HK-2 (cell line): ENCODE measurements around the gene GATA1.

ENCODE experiments used
- DNase-seq: peaks from one replicate; pipeline ENCODE4 v3.0.0-alpha.2; 2018; ENCODE audit not compliant: unreplicated experiment

GATA1 gene

DNA sequence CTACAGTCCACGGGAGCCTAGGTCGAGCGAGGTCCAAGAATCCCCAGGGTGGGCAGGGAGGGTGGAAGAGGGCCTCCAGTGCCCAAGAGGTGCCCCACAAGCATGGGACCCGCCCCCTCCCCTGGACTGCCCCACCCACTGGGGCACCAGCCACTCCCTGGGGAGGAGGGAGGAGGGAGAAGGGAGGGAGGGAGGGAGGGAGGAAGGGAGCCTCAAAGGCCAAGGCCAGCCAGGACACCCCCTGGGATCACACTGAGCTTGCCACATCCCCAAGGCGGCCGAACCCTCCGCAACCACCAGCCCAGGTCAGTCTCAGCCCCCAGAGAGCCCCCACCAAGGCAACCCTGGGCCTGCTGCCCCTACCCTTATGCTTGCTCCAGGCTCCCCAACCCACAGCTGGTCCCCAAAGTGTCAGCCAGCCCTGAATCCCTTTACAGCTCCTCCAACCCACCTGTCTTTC is at the start of gene GATA1:
GATA1 (plus strand) TSS at position 250 of the 460 bp plus-strand sequence. CDS start 4,520 bp downstream, outside the sequence.
- DNase-seq, result no peak

DNA sequence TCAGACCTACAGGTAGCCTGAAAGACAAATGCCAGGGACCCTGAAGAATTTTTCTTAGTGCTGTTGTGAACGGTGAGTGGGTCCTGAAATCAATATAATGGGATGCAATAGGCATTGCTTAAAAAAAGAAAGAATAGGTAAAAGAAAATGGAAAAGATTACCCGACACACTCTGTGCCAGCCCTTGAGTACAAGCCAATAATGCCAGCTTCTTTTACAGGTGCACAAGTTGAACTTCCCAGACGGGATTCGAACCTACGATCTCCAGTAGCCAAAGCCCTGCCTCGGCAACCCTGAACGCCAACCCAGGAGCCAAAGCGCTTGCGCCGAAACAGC is 49.5 kb upstream of the GATA1 start:
- no peak for DNase-seq

DNA sequence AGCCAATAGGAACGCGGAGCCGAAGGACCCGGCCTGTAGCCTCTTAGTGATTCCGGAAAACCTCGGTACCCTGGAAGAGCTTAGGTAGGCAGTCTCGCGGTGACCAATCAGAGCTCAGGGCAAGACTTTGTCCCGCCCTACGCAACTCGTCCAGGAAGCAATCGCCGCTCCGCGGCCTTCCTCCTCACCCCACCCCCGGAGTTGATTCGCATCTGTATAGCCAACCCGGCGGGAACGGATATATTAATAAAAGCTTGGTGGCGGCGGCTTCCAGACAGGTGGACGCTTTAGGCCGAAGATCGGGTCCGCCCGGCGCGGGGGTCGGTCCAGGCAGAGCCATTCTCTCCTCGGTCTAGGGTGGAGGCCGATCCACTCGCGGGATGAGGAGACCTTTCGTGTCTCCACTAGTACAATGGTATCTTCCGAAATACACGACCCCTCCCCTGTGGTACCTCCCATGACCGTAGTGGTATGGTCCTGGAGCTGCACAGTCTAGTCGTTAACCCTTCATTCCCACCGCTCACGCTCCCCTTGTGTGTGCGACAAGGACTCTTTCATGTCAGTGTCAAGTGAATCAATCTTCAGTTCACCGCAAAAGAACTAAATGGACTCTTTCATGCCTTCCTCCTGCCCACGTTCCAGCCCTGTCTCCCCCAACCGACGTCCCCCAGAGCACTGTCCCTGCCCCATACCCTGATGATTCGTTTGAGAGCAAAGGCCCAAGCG is 49.0 kb upstream of the GATA1 start:
- DNase-seq, result peak; percentile 92

DNA sequence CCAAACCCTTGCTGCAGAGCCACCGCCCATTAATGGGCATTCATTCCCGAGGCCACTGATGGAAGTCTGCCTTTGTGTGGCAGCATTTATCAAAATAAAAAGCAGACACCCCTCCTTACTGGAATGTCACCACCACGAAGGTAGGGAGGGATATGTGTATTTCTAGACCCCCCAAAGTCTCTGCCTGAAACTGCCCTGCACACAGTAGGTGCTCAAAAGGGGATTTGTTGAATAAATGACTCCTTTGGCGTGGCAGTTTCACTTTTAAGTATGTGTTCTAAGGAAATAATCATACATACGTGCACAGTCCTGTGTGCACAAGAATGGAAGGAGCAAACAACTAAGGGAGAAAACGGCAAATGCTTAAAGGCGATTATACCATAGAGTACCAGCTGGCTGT is 48.5 kb upstream of the GATA1 start:
- DNase-seq, result no peak

DNA sequence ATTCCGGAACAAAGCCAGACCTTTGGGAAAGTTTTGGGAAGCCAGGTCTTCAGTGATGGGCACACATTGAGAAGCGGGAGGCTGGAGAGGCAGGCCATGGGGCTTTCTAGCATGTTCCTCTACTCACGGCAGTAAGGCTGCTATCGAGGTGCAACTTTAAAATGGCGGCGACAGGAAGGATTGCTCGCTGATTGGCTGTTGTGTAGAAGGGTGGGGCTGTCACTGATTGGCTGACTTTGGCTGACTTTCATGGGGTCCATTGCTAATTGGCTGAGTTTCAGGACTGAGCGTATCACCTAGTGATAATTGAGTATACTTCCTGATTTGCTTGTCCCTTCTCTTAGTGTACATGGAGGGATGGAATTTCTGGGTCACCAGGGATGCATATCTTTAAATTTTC is 44.6 kb upstream of the GATA1 start:
- DNase-seq, result no peak

DNA sequence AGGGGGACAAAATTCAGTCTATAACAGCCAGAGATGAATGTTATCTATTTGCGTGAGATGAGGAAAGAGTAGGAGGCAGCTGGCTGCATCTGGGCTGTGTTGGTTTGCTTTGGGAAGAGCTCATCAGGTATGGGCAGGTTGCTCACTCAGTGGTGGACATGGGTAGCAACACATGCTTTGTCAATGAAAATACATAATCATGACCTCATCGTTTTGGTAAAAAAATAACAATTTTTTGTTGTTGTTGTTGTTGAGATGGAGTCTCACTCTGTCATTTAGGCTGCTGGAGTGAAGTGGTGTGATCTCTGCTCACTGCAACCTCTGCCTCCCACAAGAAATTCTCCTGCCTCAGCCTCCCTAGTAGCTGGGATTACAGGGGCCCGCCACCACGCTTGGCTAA is 41.2 kb upstream of the GATA1 start:
- no peak for DNase-seq

DNA sequence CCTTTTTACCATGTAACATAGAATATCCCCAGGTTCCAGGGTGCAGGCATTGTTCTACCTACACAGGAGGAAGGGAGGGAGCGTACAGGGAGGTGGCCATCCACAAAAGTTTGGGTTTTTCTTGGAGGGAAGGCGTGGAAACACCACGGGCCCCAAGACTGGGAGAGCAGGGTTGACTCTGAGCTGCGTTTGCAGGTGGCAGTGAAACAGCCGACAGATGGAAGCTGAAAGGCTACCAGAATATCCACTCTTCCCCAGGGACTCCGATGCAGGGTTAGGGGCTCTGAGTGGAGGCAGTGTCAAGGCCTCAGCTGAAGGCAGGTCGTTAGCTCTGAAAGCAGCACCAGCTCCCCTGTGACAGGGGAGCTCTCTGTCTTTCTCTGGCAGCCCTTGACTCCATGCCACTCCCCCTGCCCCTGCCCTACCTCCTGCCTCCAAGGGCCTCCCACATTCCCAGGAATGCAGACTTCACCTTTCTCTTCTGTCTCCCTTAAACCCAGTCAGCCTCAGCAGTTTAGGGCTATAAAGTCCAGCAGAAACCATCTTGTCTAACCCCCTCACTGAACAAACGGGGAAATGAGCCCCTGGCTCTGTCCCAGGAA is 38.9 kb upstream of the GATA1 start:
- no peak for DNase-seq

DNA sequence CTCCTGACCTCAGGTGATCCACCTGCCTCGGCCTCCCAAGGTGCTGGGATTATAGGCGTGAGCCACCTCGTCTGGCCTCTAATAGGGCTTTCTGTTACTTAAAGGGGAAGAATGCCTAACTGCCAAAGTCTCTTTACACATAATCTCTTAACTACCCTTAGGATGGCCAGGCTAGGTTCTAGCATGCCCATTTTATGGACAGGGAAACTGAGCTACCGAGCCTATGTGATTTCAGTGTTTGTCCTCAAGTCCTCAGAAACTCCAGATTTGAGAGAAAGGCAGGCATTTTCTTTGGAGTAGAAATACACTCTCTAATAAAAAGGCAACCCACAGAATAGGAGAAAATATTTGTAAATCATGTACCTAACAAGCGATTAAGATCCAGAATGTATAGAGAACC is 37.2 kb upstream of the GATA1 start:
- no peak for DNase-seq

DNA sequence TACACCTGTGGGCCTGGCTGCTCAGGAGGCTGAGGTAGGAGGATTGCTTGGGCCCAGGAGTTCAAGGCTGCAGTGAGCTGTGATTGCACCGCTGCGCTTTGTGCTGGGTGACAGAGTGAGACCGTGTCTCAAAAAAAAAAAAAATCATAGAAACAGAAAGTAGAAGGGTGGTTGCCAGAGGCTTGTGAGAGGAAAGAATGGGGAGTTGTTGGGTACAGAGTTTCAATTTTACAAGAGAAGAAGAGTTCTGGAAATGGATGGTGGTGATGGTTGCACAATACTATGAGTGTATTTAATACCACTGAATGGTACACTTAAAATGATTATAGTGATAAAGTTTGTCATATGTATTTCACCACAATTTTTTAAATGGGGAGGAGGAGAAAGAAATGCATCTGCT is 35.0 kb upstream of the GATA1 start:
- no peak for DNase-seq

DNA sequence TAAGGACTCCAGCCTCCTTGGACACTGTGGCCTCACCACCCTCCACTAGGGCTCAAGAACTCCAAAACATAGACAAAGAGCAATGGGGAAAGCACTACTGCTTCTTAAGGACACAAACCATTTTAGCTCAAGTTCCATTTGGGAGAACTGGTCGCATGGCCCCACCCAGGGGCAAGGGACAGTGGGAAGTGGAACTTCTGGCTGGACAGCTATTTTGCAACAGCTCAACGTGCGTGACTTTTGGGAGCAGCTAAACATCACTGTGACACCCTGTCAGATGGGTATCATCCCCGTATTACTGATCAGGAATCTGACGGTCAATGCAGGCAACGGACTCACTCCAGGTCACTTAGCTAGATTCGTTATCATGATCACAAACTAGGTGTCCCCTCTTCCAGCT is 33.9 kb upstream of the GATA1 start:
- no peak for DNase-seq

DNA sequence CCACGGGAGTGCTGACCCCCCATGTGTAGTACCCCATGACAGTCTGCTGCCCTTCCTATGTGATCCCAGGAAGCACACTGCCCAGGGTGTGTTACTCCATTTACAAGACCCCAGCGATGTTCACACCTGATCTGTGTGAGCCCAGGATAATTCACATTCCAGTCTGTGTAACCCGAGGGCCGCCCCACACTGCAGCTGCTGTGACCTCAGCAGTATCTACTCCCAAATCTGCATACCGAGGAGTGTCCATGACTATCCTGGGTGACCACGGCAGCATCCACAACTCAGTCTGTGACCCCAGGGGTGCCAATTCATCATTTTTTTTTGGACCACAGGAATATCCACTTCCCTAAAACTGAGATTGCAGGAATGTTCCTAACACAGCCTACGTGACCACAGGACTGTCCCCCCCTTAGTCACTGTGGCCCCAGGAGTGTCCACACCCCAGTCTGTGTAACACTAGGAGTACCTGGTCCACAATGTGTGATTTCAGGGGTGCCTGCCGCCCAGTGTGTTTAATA is 32.6 kb upstream of the GATA1 start:
- no peak for DNase-seq

DNA sequence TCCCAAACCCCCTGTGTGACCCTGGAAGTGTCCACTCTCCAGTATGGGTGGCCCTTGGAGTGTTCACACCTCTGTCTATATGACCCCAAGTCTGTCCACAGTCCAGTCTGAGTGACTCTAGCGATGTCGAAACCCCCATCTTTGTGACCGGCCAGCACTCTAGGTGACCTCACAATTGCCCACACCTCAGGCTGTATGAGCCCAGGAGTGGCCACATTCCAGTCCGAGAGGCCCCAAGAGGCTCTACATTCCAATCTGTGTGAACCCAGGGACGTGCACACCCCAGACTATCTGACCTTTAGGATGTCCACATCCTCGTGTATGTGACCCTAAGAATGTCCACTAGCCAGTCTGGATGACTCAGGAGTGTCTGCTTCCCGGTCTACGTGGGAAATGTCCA is 32.2 kb upstream of the GATA1 start:
- DNase-seq, result no peak

DNA sequence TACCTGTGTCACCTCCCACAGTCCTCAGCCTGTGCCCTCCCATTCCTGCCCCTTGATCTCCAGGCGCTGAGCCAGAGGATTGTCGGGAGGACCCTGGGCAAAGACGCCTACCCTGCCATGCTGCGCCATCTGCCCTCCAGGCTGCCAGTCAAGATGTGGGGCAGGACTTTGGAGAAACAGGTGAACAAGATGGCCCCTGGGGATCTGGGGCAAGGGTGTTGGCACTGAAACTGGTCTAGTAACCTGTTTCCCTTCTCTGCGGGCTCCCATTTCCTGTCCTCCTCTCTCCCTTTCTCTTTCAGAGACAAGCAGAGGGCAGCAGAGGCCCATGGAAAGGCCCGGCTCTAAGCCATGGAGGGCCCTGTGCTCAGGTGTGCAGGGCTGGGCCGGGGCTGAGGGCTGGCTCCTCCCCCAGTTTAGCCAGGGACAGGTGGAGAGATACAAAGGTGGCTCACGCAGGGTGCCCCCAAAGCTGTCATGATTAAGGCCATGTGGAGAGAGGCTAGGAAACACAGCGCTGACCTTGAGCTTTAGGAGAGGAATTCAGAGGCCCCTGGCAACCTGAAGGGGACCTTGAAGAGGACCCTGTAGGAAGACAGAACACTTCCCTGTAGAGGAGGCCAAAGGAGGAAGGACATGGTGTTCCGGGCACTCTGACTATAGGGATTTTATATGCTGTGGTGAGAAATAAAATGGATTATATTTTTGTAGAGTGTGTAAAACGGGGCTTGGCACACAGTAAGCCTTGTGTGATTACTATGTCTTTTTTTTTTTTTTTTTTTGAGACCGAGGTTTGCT is 24.5 kb upstream of the GATA1 start, which contains the start of gene GLOD5:
GLOD5 (plus strand) TSS at position 74 of the 798 bp plus-strand sequence; CDS start at position 118, 44 bp downstream.
- peak; percentile 34 for DNase-seq

DNA sequence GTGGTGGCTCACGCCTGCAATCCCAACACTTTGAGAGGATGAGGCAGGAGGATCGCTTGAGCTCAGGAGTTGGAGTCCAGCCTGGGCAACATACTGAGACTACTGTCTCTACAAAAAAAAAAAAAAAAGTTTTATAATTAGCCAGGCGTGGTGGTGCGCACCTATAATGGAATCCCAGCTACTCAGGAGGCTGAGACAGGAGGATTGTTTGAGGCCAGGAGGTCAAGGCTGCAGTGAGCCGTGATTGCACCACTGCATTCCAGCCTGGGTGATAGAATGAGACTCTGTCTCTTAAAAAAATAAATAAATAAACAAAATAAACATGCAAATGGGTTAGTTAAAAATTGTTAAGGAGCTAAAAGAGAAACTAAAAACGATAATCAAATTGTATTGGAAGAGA is 17.2 kb upstream of the GATA1 start:
- DNase-seq, result no peak

DNA sequence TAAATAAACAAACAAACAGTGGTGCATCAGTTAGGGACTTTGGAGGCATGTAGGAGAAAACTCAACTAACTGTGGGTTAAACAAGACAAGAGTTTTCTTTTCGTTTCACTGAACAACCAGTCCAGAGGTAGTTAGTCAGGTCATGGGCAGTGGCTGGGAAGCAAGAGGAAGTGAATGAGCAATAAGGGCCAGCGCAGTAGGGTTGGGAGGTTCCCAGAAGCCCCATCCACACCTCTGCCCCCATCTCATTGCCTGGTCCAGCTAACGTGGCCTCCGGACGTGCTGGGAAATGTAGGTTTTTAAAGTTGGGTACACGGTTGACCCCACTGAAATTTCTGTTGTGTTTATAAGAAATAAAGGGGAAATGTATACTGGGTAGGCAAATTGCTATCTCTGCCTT is 16.1 kb upstream of the GATA1 start:
- DNase-seq, result no peak

DNA sequence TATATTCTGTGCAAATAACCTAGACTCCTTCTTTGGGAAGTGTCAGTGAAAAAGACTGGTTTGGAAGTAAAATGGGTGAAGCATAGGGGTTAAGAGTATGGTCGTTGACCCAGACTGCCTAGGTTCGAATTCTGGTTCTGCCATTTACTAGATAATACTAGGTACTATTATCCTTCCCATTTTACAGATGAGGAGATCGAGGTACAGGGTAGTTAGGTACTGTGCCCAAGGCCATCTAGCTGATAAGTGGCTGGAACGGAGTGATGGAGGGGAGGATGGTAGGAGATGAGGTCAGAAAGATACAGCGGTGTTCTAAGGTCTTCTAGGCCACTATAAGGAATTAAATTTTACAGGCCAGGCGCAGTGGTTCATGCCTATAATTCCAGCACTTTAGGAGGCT is 13.8 kb upstream of the GATA1 start:
- no peak for DNase-seq

DNA sequence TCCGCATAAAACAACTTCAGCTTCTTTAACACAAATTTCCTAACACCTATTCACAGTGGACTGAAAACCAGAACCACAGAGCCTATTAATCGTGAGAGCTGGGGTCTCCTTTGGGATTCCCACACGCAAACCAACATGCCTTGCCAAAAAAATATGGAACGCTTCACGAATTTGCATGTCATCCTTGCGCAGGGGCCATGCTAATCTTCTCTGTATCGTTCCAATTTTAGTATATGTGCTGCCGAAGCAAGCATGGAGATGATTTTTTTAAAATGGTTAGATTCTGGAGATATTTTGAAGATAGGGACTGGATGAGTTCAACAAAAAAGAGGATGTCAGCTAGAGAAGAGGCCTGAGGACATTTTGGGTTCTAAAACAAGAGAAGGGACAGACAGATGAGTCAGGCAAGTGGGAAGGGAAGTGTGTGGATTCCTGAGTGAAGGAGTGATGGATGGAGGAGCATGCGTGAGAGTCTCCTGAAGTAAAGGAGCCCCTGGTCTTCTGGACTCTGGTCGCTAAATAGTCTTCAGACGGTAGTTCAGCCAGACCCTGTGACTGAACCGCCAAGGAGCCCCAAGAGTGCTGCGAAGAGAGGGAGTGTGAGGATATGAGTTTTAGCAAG is 9.5 kb upstream of the GATA1 start:
- no peak for DNase-seq

DNA sequence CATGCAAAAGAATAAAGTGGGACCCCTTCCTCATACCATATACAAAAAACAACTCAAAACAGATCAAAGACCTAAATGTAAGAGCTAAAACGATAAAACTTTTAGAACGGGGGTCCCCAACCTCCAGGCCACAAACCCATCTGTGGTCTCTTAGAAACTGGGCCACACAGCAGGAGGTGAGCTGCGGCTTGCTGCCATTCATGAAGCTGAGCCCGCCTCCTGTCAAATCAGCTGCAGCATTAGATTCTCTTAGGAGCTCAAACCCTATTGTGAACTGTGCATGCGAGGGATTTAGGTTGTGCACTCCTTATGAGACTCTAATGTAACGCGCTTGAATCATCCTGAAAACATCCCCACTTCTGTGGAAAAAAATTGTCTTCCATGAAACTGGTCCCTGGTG is 7.0 kb upstream of the GATA1 start:
- no peak for DNase-seq

DNA sequence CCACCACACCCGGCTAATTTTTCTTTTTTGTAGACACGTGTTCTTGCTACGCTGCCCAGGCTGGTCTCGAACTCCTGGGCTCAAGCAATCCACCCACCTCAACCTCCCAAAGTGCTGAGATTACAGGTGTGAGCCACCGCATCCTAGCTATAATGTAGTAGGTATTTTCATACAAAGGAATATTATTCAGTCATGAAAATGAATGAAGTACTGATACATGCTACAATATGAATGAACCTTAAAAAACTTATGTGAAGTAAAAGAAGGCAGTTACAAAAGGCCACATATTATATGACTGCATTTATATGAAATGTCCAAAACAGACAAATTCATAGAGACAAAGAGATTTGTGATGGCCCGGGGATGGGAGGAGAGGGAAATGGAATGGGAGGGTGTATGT is 4.7 kb upstream of the GATA1 start:
- DNase-seq, result no peak

DNA sequence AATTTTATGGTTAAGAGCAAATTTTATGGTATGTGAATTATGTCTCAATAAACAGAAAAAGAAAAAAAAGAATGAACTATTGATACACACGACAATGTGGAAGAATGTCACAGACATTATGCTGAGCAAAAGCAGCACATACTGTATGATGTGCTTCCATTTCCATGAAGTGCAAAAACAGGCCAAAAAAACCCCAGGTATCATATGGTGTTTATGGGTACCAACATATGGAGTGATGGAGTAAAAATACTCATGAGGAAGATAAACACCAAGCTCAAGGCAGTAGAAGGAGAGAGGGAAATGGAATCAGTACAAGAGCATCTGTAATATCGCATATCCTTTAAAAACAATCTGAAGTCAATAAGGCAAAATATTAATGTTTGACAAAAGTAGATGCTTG is 4.2 kb upstream of the GATA1 start:
- no peak for DNase-seq

DNA sequence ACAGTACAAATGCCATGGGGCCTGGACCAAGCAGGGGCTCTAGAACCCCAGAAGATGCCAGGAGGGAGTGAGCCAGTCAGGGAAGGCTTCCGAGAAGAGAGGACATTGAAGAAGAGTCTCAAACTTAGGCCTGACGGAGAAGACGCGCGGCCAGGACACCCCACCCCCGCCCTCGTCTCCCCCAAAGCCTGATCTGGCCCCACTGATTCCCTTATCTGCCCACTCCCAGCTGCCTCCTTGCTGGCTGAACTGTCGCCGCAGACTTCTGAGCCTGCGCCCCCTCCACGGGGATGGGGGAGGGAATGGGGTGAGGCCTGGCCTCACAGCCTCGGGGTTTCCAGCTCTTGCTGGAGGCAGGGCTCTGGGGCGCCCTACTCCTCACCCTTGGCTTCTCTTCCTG is 3.6 kb upstream of the GATA1 start:
- no peak for DNase-seq

DNA sequence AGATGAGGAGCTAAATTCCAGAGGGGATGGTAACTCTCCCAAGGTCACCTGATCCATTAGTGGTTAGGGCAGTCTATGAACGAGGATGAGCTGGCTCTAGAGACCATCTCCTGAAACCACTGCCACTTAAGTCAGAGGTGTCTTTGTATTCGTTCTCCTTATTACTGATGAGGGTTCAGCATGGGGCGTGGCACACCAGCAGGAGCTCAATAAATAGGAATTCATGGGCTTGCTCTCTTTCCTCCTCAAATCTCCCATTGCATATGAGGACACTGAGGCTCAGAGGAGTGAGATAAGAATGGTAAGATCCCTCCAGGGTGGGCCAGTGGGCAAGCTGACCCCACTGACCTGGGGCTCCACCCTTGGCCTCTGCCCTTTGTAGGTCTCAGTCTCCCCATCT is 1.7 kb upstream of the GATA1 start:
- DNase-seq, result no peak
